HG03060 (cell line): ENCODE data around the gene SPNS2.

Experiments
- ATAC-seq: cut with Tn5 transposase; IDR thresholded peaks from one replicate; pipeline ENCODE4 v1.9.1; 2021; ENCODE audit warnings: low read depth, moderate number of reproducible peaks; ENCODE audit not compliant: unreplicated experiment

The SPNS2 gene

DNA sequence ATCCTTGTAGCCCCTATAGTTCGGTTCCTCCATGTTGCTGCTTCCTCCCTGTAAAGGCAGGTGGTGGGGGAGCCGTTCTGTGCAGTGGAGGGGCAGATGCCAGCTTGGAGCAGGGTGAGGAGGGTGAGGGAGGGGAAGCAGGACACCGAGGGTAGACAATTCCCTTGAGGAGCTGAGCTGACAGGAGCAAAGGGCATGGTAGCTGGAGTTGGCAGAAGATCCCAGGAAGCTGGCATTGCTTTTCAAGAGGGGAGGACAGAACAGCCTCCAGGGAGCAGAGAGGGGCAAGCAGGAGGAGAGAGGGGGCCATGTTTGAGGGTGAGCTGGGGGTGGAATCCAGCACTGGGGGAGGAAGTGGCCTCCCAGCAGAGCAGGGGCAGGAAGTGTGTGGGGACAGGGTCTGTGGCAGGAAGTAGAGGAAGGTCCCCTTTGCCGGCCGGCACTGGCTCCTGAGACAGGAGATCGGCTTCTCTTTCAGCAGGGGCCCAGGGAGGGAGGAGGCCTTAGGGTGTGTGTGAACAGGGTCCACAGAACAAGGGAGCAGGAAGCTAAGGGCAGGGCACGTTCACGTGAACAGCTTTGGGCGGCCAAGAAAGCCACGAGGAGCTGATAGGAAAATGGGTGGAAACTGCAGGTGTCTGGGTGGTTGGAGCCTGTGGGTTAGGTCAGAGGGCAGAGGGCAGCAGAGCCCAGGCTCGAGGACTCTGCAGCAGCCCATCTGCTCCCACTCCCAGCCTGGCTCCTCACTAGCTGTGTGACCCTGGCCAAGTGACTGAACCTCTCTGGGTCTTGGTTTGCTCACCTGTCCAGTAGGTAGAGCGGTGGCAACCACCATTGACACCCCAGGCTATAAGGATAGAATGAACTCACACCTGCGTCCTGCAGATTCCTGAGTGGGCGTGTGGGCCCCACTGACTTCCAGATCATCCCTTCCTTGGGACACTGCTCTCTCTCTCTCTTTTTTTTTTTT, 17.5 kb upstream of the SPNS2 start:
- ATAC-seq = no peak

- no peak for ATAC-seq
These were observed 16.2 kb upstream of the SPNS2 start for GRCh38 chr17:4482338-4483011.

DNA sequence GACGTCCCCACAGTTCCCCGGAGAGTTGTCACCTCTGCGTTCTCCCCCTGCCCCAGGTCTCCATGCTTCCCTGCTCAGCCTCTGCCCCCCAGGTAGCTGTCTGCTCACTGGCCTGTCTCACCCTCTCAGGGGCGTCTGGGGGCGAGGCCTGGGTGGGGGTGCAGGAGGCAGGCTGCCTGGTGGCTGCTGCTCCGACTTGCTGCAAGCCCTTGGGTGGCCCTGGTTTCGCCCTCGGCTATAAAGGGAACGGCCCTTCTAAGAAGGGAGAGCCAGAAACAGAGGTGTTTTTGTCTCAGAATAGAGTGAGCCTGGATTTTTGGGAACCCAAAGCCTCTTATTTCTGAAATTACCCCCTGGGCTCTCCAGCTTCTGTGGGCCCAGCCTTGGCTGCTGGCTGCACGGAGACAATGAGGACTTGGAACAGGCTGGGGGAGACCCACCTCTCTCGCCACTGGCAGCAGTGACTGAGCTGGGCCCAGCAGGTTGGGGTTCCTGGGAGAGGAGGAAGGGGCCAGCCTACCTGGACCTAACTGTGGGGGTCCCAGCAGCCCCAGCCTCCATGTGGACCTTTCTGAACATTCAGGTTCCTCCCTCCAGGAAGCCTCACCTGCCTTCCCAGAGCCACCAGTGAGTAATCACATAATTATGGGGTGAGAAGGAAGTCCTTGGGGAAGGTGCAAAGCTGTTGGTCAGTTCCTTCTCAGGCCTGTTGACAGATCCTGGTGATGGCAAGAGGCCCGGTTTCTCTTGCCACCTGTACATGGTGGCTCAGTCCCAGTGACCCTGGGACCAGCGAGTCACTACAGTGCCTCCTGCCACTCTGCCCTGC, 15.5 kb upstream of the SPNS2 start:
- no peak for ATAC-seq

DNA sequence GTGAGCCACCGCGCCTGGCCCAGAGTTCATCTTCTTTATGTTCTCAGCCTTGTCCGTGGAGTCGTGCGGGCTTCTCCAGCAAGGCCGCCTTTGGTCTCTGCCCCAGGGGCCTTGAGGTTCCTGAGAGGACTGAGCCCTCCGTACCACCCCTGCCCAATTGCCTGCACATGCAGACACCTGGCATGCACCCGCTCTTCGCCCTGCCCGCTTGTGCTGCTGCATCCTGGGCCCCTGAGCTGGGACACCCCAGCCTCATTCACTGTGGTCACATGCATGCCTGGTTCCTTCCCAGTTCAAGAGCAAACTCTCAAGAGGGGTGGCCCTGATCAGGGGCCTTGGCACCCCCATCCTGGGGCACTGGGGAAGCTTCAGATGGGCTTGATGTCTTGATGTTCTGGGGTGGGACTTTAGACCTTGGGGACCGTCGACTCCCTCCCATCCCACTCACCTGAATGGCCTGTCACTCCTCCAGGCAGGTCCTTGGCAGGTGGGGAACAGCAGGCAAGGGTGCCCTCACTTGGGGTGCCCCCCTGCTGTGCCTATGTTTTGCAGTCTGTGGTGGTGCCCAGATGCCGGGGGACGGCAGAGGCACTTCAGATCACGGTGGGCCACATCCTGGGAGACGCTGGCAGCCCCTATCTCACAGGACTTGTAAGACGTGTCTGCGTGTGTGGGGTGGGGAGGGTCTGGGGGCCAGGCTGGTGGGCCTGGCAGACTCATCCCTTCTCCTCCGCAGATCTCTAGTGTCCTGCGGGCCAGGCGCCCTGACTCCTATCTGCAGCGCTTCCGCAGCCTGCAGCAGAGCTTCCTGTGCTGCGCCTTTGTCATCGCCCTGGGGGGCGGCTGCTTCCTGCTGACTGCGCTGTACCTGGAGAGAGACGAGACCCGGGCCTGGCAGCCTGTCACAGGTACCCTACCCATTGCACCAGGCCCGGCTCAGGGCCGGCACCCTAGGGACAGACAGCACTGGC, 12.7 kb upstream of the SPNS2 start:
- no peak for ATAC-seq

DNA sequence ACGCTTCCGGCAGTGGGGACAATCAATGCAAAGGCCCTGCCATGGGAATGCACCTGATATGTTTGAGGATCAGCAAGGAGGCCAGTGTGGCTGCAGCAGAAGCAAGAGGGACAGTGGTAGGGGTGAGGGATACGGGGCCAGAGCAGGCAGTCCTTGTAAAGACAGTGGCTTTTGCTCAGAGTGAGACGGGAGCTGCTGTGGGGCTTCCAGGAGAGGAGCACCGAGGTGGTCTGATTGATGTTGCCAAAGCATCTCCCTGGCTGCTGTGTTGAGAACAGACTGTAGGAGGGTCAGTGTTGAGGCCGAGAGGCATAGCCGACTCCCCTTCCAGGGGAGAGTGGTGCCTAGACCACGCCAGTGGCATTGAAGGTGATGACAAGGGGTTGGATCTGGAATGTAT, 11.4 kb upstream of the SPNS2 start:
- no peak for ATAC-seq

DNA sequence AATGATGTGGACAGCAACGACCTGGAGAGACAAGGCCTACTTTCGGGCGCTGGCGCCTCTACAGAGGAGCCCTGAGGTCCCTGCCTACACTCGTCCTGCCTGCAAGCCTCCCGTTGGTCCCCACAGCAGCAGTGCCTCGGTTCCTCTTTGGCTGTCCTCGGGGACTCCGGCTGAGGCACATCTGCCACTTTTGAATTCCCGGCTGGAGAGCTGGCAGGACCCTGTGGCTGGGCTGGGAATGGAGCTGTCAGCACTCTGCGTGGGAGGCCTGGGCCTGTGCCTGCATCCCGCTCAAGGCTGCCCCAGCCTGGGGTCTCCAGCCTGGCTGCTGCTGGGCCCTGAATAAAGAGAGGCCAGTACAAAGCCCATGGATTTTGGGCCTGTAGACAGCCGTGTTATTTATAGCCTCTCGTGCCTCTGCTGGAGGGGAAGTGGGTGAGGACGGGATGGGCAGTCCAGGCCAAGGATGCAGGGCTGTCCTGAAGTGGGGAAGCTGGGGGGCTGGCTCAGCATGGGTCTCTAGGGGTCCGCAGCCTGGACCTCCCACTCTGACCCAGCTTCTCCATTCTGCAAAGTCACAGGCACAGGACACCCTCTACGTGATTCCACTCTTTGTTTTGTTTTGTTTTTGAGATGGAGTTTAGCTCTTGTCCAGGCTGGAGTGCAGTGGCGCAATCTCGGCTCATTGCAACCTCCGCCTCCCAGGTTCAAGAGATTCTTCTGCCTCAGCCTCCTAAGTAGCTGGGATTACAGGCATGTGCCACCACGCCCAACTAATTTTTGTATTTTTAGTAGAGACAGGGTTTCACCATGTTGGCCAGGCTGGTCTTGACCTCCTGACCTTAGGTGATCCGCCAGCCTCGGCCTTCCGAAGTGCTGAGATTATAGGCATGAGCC, 10.6 kb upstream of the SPNS2 start:
- ATAC-seq = no peak

- ATAC-seq = no peak
These were observed 9.6 kb upstream of the SPNS2 start for GRCh38 chr17:4488989-4489595.

DNA sequence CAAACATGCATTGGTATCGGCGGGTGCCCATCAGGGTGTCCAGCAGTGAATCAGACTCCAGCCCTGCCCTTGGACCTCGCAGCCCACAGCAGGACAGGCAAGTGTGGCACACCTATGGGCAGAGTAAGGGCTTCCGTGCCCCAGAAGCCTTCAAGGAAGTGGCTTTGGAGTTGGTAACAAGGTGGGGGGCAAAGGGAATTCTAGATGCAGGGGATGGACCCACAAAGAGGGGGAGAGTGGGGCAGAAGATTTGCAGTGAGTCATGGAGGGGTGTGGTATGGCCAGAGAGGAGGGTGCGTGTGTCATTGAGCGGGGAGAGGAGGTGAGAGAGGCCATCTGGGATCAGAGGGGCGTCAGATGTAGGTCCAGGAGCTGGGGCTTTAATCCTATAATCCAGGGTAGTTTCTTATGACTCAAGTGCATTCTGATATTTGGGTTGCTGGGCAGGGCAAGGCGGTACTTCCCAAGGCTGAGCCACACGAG, 8.5 kb upstream of the SPNS2 start:
- no peak for ATAC-seq

- no peak for ATAC-seq
These were observed 8.0 kb upstream of the SPNS2 start for GRCh38 chr17:4490637-4491061.

DNA sequence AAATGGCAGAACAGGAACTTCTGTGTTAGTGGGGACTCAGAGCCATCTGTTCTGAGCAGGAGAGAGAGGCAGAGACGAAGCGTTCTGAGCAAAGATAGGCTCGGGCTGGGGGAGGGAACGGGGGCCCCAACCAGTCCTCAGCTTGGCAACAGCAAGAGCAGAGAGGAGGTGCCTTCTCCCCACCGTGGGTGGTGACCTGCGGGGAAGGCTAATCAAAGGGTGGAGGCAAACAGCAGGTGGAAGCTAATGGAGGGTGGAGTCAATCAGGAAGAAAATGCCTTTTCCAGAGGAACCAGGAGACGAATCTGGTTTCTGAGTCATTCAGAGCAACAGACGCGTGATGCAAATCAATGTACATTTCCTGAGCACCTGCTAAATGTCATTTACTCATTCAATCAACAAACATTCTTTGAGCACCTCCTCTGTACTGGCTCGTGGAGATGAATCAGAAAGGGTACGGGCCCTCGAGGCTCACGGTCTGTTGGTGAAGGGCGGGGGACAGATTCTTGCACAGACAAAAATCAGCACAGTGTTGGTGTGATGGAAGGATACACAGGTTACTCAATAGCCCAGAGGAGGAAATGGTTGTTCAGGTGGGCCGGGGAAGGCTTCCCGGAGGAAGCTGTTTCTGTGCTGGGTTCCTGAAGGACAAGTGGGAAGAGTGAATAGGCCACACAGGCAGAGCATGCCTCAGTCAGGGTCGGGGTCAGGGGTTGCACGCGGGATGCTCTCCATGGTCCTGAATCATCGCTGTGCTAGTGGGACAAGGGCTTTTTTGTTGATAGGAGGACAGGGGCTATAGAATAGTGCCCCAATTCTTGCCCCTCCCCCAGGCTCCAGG, 5.7 kb upstream of the SPNS2 start:
- ATAC-seq = no peak

- ATAC-seq = no peak
These were observed 1.4 kb upstream of the SPNS2 start for GRCh38 chr17:4497101-4497824.

GRCh38 chr17:4499431-4500190, 930 bp downstream of the SPNS2 start:
- ATAC-seq = no peak

DNA sequence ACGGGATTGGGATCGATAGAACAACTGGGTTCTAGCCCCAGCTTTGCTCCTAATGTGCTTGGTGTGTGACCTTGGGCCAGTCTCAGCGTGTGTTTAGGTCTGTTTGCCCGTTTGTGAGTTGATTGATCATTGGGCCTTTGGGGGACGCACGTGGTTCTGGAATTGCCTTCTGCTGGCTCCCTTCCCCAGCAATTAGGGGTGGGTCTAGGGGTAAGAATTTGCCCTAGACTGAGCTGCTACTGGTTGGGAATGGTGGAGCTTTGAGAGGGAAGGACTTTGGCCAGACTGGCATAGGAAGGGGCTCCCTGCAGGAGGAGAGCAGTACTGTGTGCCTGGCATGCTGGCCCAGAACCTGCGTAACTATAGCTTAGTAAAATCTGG, 1.5 kb downstream of the SPNS2 start:
- no peak for ATAC-seq

GRCh38 chr17:4501295-4501949, 2.7 kb downstream of the SPNS2 start:
- no peak for ATAC-seq

DNA sequence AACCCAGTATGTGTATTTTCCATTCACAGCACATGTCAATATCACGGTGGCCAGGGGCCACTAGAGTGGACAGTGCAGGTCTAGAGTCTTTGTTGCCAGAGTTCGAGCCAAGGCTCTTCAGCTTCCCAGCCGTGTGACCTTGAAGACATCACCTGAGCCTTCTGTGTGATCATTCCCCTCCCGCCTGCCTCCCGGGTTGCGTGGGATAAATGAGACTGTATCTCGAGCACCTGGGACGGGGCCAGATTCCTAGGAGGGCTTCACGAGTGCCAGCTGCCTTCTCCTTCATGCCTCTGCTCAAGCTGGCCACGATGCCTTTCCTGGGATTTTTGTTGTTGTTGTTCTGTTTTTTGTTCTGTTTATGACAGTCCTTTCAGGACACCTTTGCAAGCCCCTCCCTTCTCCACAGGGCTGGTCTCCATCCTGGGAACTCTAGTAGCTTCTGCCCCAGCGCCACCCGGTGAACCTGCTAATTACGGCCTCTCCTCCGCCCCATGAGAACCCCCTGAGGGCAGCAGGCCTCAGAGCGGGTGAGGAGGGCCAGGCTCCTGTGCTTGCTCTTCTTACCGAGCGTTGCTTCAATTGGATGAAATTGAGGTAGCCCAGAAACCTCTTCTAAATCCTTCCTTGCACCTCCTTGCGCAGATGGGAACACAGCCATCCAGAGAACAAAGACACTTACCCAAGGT, 3.9 kb downstream of the SPNS2 start:
- no peak for ATAC-seq
